GM12878 (cell line): Measurements from ENCODE around the gene KBTBD3.

ENCODE experiments used
- CEBPB ChIP-seq, 2 experiments: fragments of 150-350 bp in 1 of 2; IDR thresholded peaks; 2 replicates each; pipeline ENCODE4 v1.6.1; 2012 to 2014; ENCODE audit warnings: low read depth in 2 of 2, low read length in 2 of 2, borderline replicate concordance in 1 of 2, inconsistent platforms in 1 of 2
- CTCF ChIP-seq, 3 experiments: IDR thresholded peaks in 2 of 3; conservative IDR thresholded peaks in 1 of 3; 2 replicates each; pipeline ENCODE4 v1.5.1; 2011; ENCODE audit warnings: low read depth in 3 of 3, low read length in 3 of 3, mild to moderate bottlenecking in 3 of 3, control low read depth in 2 of 3, moderate library complexity in 2 of 3, inconsistent platforms in 1 of 3, mixed read lengths in 1 of 3; ENCODE audit not compliant: control insufficient read depth in 2 of 3, insufficient read depth in 1 of 3; ENCODE audit errors: extremely low read depth in 1 of 3
- ESRRA ChIP-seq: IDR thresholded peaks from 2 replicates; pipeline ENCODE4 v1.6.1; 2012; ENCODE audit warnings: mild to moderate bottlenecking, low read length, improper control_type of control experiment
- GABPA ChIP-seq: IDR thresholded peaks from 2 replicates; pipeline ENCODE4 v1.6.1; 2014; ENCODE audit warnings: antibody characterized with exemption, low read depth, mild to moderate bottlenecking, inconsistent platforms
- HDAC2 ChIP-seq: fragments of 200-600 bp; sonication (generic); IDR thresholded peaks from 2 replicates; pipeline ENCODE4 v1.6.1; 2017
- MAX ChIP-seq: IDR thresholded peaks from 2 replicates; pipeline ENCODE4 v1.6.1; 2012; ENCODE audit warnings: low read depth, low read length, improper control_type of control experiment
- PAX8 ChIP-seq: fragments of 450-650 bp; IDR thresholded peaks from 2 replicates; pipeline ENCODE4 v1.6.1; 2017; ENCODE audit warnings: mild to moderate bottlenecking, moderate library complexity
- PKNOX1 ChIP-seq: fragments of 450-650 bp; IDR thresholded peaks from 2 replicates; pipeline ENCODE4 v1.6.1; 2016; ENCODE audit warnings: mild to moderate bottlenecking
- POLR2AphosphoS5 ChIP-seq: IDR thresholded peaks from 2 replicates; pipeline ENCODE4 v1.6.1; 2011; ENCODE audit warnings: mild to moderate bottlenecking, low read length, inconsistent platforms
- STAT3 ChIP-seq: IDR thresholded peaks from 2 replicates; pipeline ENCODE4 v1.6.1; 2011; ENCODE audit warnings: low read depth, low read length, improper control_type of control experiment
- USF2 ChIP-seq: IDR thresholded peaks from 2 replicates; pipeline ENCODE4 v1.6.1; 2011; ENCODE audit warnings: low read depth, low read length, improper control_type of control experiment, borderline replicate concordance
- ZBTB33 ChIP-seq: fragments of 450-650 bp; IDR thresholded peaks from 2 replicates; pipeline ENCODE4 v1.6.1; 2017; ENCODE audit warnings: mild to moderate bottlenecking

GRCh38 chr11:106076919-106077608 lies at the start of gene KBTBD3:
- TF ChIP-seq CTCF (IDR thresholded peaks at IDR 0.05 in 2 of 3, conservative IDR thresholded peaks at IDR 0.05 in 1 of 3; ENCODE audit: control insufficient read depth in 2 of 3, extremely low read depth in 1 of 3, insufficient read depth in 1 of 3, low read depth in 3 of 3, low read length in 3 of 3) = peak; percentile 47 to 52 (median 52)
- no peak for TF ChIP-seq CEBPB (IDR thresholded peaks at IDR 0.05; ENCODE audit: borderline replicate concordance in 1 of 2, low read depth in 2 of 2, low read length in 2 of 2)
- no peak for TF ChIP-seq PAX8
- no peak for TF ChIP-seq MAX
- no peak for TF ChIP-seq ZBTB33
- TF ChIP-seq PKNOX1 = peak; percentile 99
- TF ChIP-seq GABPA = no peak
- no peak for TF ChIP-seq ESRRA
- no peak for TF ChIP-seq HDAC2
- no peak for TF ChIP-seq STAT3
- no peak for TF ChIP-seq USF2
- TF ChIP-seq POLR2AphosphoS5 = no peak
